HFF-Myc (cell line): ENCODE results near the gene WSCD2.

Experiments used
- DNase-seq: peaks from one replicate; pipeline ENCODE4 v3.0.0-alpha.2; 2011; ENCODE audit warnings: low read depth; ENCODE audit errors: extremely low read depth
- H3K4me3 ChIP-seq: replicated peaks from 2 replicates; pipeline ENCODE4 v1.5.1; 2011; ENCODE audit warnings: low read depth, mild to moderate bottlenecking, control low read depth, low read length
- TF ChIP-seq, protein P1 (sequence below): IDR thresholded peaks from 2 replicates; pipeline ENCODE4 v1.5.1; 2012; ENCODE audit warnings: mild to moderate bottlenecking, low read depth, low read length, control low read depth; ENCODE audit errors: missing control alignments

Gene WSCD2

DNA sequence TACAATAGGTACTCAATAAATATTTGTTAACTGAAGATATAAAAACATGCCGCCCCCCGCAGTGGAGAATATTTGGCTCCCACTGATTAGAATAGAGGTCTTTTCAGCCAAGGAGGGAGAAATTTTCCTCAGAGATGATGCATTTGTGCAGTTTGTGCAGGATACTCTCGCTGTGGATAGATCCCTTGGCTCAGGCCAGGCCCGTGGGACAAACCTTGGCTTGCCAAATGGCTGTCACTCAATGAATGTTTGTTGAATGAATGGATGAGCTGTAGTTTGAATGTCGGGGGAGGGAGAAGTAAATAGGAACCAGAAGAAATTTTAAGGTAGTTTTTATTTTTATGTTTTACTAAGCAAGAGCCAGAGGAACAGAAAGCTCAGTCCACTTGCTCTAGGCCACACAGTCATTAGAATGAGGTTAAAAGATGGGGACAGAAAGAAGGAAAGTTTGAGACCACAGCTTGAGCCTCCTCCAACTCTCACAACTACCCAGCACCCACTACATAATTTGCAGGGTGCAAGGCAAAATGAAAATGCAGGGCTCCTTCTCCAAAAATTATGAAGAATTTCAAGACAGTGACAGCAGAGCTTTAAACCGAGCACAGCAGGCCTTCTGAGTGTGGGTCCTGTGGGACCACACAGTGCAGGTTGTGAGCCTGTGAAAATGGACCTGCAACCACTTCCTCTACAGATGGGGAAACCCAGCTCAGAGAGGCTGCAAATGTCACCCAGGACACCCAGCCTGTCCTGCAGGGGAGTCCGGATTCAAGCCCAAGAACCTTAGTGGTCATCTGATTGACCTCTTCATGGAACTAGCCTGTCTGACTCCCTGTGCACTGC, 51.4 kb downstream of the WSCD2 start:
- DNase-seq: no peak
- TF ChIP-seq, protein P1, sequence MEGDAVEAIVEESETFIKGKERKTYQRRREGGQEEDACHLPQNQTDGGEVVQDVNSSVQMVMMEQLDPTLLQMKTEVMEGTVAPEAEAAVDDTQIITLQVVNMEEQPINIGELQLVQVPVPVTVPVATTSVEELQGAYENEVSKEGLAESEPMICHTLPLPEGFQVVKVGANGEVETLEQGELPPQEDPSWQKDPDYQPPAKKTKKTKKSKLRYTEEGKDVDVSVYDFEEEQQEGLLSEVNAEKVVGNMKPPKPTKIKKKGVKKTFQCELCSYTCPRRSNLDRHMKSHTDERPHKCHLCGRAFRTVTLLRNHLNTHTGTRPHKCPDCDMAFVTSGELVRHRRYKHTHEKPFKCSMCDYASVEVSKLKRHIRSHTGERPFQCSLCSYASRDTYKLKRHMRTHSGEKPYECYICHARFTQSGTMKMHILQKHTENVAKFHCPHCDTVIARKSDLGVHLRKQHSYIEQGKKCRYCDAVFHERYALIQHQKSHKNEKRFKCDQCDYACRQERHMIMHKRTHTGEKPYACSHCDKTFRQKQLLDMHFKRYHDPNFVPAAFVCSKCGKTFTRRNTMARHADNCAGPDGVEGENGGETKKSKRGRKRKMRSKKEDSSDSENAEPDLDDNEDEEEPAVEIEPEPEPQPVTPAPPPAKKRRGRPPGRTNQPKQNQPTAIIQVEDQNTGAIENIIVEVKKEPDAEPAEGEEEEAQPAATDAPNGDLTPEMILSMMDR: no peak

DNA sequence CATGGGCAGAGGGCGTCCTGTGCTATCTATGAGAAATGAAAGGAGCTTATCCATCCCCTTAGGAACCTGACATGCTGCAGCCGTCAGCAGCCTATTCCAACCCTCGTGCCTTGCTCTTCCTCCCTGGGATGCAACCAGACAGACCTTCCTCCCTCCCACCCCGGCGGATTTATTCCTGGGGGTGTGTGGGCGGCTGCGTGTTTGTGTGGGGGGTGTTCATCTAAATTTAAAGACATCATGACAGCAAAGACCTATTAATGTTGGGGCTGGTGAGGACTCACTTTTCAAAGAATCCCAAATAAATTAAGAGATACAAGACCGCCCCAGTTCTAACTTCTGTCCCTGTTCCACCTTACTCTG, 52.0 kb downstream of the WSCD2 start:
- H3K4me3 ChIP-seq: no peak overlapping the region
- DNase-seq: no peak
- TF ChIP-seq, protein P1: no peak

More for the DNA sequence above, 51.4 kb downstream of the WSCD2 start:
- no peak overlapping the region for H3K4me3 ChIP-seq

- no peak for DNase-seq
- TF ChIP-seq, protein P1: no peak
- no peak overlapping the region for H3K4me3 ChIP-seq
Measured at GRCh38 chr12:108182096-108182495, 53.0 kb downstream of the WSCD2 start.

DNA sequence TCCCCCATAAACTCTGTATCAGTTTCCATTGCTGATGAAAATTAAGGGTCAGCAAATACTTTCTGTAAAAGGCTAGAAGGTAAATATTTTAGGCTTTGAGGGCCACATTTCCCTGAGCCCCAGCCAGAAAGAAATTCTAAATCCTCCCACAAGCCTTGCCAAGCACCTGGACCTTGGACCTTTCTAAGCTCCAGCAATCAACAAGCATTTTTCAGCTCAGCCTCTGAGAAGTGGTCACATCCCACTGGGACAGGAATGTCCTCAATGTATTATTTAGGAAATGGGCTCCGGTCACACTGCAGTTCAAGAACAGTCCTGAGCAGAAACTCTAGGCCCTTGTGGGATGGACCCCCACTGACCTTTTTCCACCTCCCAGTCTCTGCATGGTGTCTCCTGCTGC, 55.9 kb downstream of the WSCD2 start:
- DNase-seq: no peak
- no peak overlapping the region for H3K4me3 ChIP-seq
- TF ChIP-seq, protein P1: no peak

GRCh38 chr12:108187831-108188230, 58.7 kb downstream of the WSCD2 start:
- no peak for DNase-seq
- no peak overlapping the region for H3K4me3 ChIP-seq
- TF ChIP-seq, protein P1: no peak

GRCh38 chr12:108190529-108190928, 61.4 kb downstream of the WSCD2 start:
- H3K4me3 ChIP-seq: no peak overlapping the region
- TF ChIP-seq, protein P1: no peak
- no peak for DNase-seq
